LNCaP clone FGC (cell line): ENCODE measurements around the gene ZIC2.

ENCODE experiments used
- DNase-seq: peaks from one replicate; pipeline ENCODE4 v3.0.0-alpha.2; 2011; ENCODE audit warnings: low read depth
- H3K4me3 ChIP-seq: 2 replicates; pipeline ENCODE4 v1.5.1; 2011; ENCODE audit warnings: mild to moderate bottlenecking, low read depth, low read length, control low read depth
- CTCF ChIP-seq: IDR thresholded peaks from 2 replicates; pipeline ENCODE4 v1.5.1; 2012; ENCODE audit warnings: mild to moderate bottlenecking; ENCODE audit not compliant: control insufficient read depth, insufficient read depth; ENCODE audit errors: extremely low read depth

The ZIC2 gene

DNA sequence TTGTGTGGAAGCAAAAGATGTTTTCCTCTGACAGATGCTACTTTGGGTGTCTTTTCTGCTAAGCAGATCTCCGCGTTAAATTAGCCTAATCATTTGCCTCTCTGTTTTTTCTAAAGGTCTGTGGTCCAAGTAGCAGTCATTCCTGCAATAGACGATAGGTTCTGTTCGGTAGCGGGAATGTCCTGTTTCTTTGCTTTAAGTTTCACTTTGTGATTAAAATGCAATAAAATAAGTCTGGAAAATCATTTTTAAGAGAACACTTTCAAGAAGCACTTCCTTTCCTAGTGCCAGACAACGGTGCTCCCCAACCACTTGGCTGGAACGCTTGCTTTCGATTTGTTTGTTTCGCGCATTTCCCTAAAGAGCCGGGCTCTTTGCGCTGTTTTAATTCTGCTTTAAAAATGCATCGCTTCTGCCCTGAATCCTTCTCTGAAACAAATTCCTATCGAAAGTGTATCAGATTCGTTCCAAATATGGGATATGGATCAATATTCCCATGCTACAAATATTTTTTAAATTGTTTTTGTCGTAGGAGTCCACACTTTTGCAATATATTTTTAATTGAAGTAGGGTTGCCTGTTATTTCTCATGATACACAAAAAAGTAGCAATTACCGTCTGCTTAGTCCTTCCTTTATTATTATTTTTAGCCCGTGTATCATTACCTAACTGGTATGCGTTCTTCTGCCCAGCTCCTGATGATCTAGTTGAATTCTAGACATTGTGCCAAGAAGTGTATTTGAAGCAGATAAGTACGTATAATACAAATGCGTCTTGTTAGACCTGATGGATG is 14.2 kb downstream of the ZIC2 start:
- DNase-seq, result no peak
- no peak for TF ChIP-seq CTCF
- no peak overlapping the region for H3K4me3 ChIP-seq

- no peak overlapping the region for H3K4me3 ChIP-seq
- no peak for DNase-seq
- TF ChIP-seq CTCF, result no peak
Observed at GRCh38 chr13:99996381-99996973, 14.9 kb downstream of the ZIC2 start.

GRCh38 chr13:99997702-99998214 is 16.2 kb downstream of the ZIC2 start:
- DNase-seq, result no peak
- no peak overlapping the region for H3K4me3 ChIP-seq
- no peak for TF ChIP-seq CTCF

DNA sequence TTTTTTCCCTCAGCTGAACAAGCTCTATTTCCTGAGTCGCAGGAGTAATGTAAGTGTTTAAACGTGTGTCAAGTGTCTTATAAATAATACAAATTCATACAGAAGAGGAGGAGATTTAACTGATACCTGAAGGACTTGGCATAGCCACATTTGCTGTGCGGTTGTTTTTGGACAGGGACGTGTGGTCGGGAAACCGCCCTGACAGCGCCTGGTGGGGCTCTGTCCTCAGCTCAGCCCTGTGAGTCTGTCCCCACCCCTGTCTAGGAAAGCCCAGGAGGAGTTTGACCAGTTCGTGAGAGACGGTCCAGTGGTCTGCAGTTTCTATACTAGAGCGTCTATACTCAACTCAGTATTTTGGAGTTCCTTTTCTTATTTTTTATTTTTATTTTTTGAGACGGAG is 16.7 kb downstream of the ZIC2 start:
- no peak for TF ChIP-seq CTCF
- no peak overlapping the region for H3K4me3 ChIP-seq
- DNase-seq, result no peak

DNA sequence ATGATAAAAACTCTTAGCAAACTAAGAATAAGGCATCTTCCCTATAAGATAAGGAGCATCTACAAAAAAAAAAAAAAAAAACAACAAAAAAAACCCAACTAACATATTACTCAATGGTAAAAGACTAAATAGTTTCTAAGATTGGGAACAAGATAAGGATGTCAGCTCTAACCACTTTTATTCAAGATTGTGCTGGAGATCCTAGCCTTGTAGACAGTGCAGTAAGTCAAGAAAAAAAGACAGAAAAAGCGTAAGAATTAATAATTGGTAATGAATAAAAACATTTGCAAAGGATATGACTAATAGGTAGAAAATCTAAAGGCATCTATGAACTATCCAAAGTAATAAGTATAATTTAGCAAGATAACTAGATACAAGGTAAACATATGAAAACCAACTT is 33.0 kb downstream of the ZIC2 start:
- no peak for TF ChIP-seq CTCF
- DNase-seq, result no peak

GRCh38 chr13:100019780-100020356 is 38.3 kb downstream of the ZIC2 start:
- TF ChIP-seq CTCF, result no peak
- no peak overlapping the region for H3K4me3 ChIP-seq
- no peak for DNase-seq

More for the DNA sequence above, 33.0 kb downstream of the ZIC2 start:
- H3K4me3 ChIP-seq, result no peak overlapping the region

DNA sequence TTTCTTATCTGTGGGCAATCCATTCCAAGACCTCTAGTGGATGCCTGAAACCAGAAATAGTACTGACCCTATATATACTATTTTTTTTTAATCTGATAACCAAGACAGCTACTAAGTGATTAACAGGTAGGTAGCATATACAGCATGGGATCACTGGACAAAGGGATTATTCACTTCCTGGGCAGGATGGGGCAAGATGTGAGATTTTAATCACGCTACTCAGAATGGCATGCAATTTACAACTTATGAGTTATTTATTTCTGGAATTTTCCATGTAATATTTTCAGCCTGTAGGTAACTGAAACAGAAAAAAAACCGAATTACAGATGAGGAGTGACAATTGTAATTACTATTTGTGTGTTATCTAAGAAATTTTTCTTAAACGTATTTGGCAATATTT is 41.2 kb downstream of the ZIC2 start:
- no peak for TF ChIP-seq CTCF

More for the DNA sequence above, 41.2 kb downstream of the ZIC2 start:
- H3K4me3 ChIP-seq, result no peak overlapping the region
- DNase-seq, result no peak
